ENCODE data around the gene MRPL46. TPM values are rescaled to one million over a fixed set of nuclear protein-coding genes. Genes with fewer than 3 reads are reported as not detected.

Gene MRPL46
- total and polyA plus RNA-seq, 2 of the 13 experiments (the other 11 are each of a cell fraction or from before 2014, with no cell fraction given), result 62.9 to 79.2 TPM

GRCh38 chr15:88467073-88467934 is at the start of gene MRPL46, which contains the start of gene MRPS11 (continued):
- TF ChIP-seq GPBP1L1 (CRISPR knock-in tag; IDR thresholded peaks at IDR 0.05) (no peak), ELF1 (CRISPR knock-in tag; IDR thresholded peaks at IDR 0.05) (peak; percentile 85), TCF12 (IDR thresholded peaks at IDR 0.05) (no peak), TCF12 (CRISPR knock-in tag; IDR thresholded peaks at IDR 0.05) (peak; percentile 69; the same call in 1 of the 2 replicates), KLF11 (CRISPR knock-in tag; IDR thresholded peaks at IDR 0.05) (peak; percentile 55; the same call in 1 of the 2 replicates), TMF1 (CRISPR knock-in tag; IDR thresholded peaks at IDR 0.05; ENCODE audit: low read depth) (0 out of 2 replicates have a peak, but pooled peaks have one; percentile 32), TAF1 (CRISPR knock-in tag; IDR thresholded peaks at IDR 0.05) (peak; percentile 88), POGZ (CRISPR knock-in tag; IDR thresholded peaks at IDR 0.05) (peak; percentile 67), TCF7L2 (IDR thresholded peaks at IDR 0.05; ENCODE audit: low read depth, low read length) (no peak), FOXK1 (CRISPR knock-in tag; IDR thresholded peaks at IDR 0.05; ENCODE audit: borderline replicate concordance, low read depth) (peak; percentile 58; the same call in 1 of the 2 replicates), MEIS1 (CRISPR knock-in tag; IDR thresholded peaks at IDR 0.05; ENCODE audit: borderline replicate concordance) (peak; percentile 51; the same call in 1 of the 2 replicates), ATF7 (IDR thresholded peaks at IDR 0.05) (peak; percentile 69), ATF7 (CRISPR knock-in tag; IDR thresholded peaks at IDR 0.05) (0 out of 2 replicates have a peak, but pooled peaks have one; percentile 53), SMAD3 (CRISPR knock-in tag; IDR thresholded peaks at IDR 0.05) (no peak; the same call in none of the 2 replicates), ZNF33B (CRISPR knock-in tag; IDR thresholded peaks at IDR 0.05) (no peak), KDM5A (IDR thresholded peaks at IDR 0.05; ENCODE audit: borderline replicate concordance, low read length) (peak; percentile 97), ZNF44 (CRISPR knock-in tag; IDR thresholded peaks at IDR 0.05) (no peak), MAX (IDR thresholded peaks at IDR 0.05) (peak; percentile 67), ZEB1 (IDR thresholded peaks at IDR 0.05; ENCODE audit: insufficient replicate concordance, low read depth) (no peak), SNAPC5 (CRISPR knock-in tag; IDR thresholded peaks at IDR 0.05; ENCODE audit: borderline replicate concordance) (peak; percentile 34; the same call in 1 of the 2 replicates), ZGPAT (CRISPR knock-in tag; IDR thresholded peaks at IDR 0.05) (0 out of 2 replicates have a peak, but pooled peaks have one; percentile 34), ZNF841 (CRISPR knock-in tag; IDR thresholded peaks at IDR 0.05; ENCODE audit: borderline replicate concordance) (peak; percentile 49; the same call in 1 of the 2 replicates), NFKB2 (CRISPR knock-in tag; IDR thresholded peaks at IDR 0.05; ENCODE audit: borderline replicate concordance) (0 out of 2 replicates have a peak, but pooled peaks have one; percentile 39), ZFP36L1 (CRISPR knock-in tag; IDR thresholded peaks at IDR 0.05) (peak; percentile 23; the same call in 1 of the 2 replicates), MTA1 (CRISPR knock-in tag; IDR thresholded peaks at IDR 0.05; ENCODE audit: borderline replicate concordance) (peak; percentile 73; the same call in 1 of the 2 replicates), GTF3A (CRISPR knock-in tag; conservative IDR thresholded peaks at IDR 0.05) (0 out of 2 replicates have a peak, but pooled peaks have one; percentile 38), ZNF317 (CRISPR knock-in tag; IDR thresholded peaks at IDR 0.05) (peak; percentile 75)
